T-helper 2 cell treated with Interferon-gamma antibody and Interleukin-4, amounts not matched to agents 5 μg/mL and 100 μg/mL, for 36 hours (primary cell): ENCODE data around the gene CSNK1D.
A peak's percentile ranks its signal among the peaks of the same experiment; 100 is the strongest.

Experiments used
- DNase-seq: peaks from one replicate; pipeline ENCODE4 v3.0.0; 2021; ENCODE audit warnings: low spot score
- H3K27ac Mint-ChIP-seq: one replicate; pipeline ENCODE4 v1.8.0; 2021; ENCODE audit warnings: mild to moderate bottlenecking, mixed read lengths
- H3K27me3 Mint-ChIP-seq: one replicate; pipeline ENCODE4 v1.8.0; 2021; ENCODE audit warnings: low read depth, mixed read lengths
- H3K36me3 Mint-ChIP-seq: one replicate; pipeline ENCODE4 v1.8.0; 2021; ENCODE audit warnings: low read depth, mixed read lengths
- H3K4me1 Mint-ChIP-seq: one replicate; pipeline ENCODE4 v1.8.0; 2021; ENCODE audit warnings: low read depth, mixed read lengths
- H3K4me3 Mint-ChIP-seq: one replicate; pipeline ENCODE4 v1.8.0; 2022; ENCODE audit warnings: mild to moderate bottlenecking, moderate library complexity, mixed read lengths
- H3K9me3 Mint-ChIP-seq: one replicate; pipeline ENCODE4 v1.8.0; 2021; ENCODE audit warnings: mixed read lengths

Gene CSNK1D

DNA sequence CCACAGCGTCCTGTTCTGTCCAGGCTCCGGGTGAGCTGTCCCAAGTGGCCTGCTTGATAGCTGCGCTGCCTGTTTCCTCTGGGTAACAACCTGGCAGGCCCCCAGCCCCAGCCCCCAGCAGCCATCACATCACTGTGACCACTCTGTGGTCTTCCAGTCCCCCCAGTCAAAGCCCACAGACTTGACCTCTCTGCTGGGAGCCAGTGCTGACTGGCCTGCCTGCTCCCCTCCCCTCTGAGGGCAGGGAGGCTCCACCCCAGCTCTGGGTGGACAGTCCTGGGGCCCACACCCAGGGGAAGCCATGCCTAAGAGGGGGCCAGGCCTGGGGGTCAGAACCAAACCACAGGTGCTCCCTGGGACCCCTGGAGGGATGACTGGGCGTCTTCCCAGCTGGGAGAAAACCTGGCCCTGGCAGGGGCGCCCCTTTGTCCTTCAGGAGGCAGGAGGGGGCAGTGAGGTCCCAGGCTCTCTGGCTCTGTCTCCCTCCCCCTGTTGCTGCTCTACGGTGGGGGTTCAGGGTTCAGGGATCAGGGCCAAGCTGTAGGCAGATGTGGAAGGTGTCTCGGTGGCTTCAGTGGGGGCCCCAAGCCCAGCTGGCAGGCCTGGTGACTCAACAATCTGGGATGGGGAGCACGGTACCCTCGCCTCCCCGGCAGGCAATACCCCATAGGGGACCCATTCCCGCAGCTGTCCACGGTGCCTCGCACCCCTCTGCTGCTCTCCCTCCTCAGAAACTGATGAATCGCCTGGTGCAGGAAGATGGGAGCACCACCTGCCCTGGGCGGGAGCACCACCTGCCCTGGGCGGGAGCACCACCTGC, 46.5 kb downstream of the CSNK1D start:
- no peaks in the 10 kb centered on the region for H3K9me3 Mint-ChIP-seq
- H3K4me3 Mint-ChIP-seq, result peak overlapping the region; percentile 39

GRCh38 chr17:82226146-82226808, 47.2 kb downstream of the CSNK1D start:
- H3K4me3 Mint-ChIP-seq, result no peak overlapping the region
- H3K9me3 Mint-ChIP-seq, result no peaks in the 10 kb centered on the region
- peaks cover 5% of the 10 kb centered on the region for H3K4me1 Mint-ChIP-seq
- H3K27me3 Mint-ChIP-seq, result no peaks in the 10 kb centered on the region
- DNase-seq, result no peak
- peaks cover 5% of the 10 kb centered on the region for H3K36me3 Mint-ChIP-seq
- H3K27ac Mint-ChIP-seq, result no peak overlapping the region

More for the DNA sequence above, 46.5 kb downstream of the CSNK1D start:
- DNase-seq, result no peak
- H3K4me1 Mint-ChIP-seq, result peaks cover 5% of the 10 kb centered on the region
- peaks cover 5% of the 10 kb centered on the region for H3K36me3 Mint-ChIP-seq
- H3K27ac Mint-ChIP-seq, result peak overlapping the region; percentile 27
- H3K27me3 Mint-ChIP-seq, result no peaks in the 10 kb centered on the region

- H3K9me3 Mint-ChIP-seq, result no peaks in the 10 kb centered on the region
- no peak for DNase-seq
- no peaks in the 10 kb centered on the region for H3K27me3 Mint-ChIP-seq
- H3K4me3 Mint-ChIP-seq, result no peak overlapping the region
- peaks cover 5% of the 10 kb centered on the region for H3K4me1 Mint-ChIP-seq
- no peak overlapping the region for H3K27ac Mint-ChIP-seq
- peaks cover 5% of the 10 kb centered on the region for H3K36me3 Mint-ChIP-seq
Observed at GRCh38 chr17:82225368-82226029, 48.0 kb downstream of the CSNK1D start.

GRCh38 chr17:82224666-82225065, 48.8 kb downstream of the CSNK1D start:
- H3K36me3 Mint-ChIP-seq, result no peaks in the 10 kb centered on the region
- H3K4me1 Mint-ChIP-seq, result peaks cover 5% of the 10 kb centered on the region
- no peaks in the 10 kb centered on the region for H3K27me3 Mint-ChIP-seq
- H3K9me3 Mint-ChIP-seq, result no peaks in the 10 kb centered on the region
- H3K4me3 Mint-ChIP-seq, result no peak overlapping the region
- no peak overlapping the region for H3K27ac Mint-ChIP-seq
- DNase-seq, result no peak

- Mint-ChIP-seq H3K27me3 (no peaks in the 10 kb centered on the region), H3K4me3 (no peak overlapping the region), H3K9me3 (no peaks in the 10 kb centered on the region), H3K4me1 (peaks cover 5% of the 10 kb centered on the region), H3K36me3 (no peaks in the 10 kb centered on the region), H3K27ac (no peak overlapping the region)
- no peak for DNase-seq
Observed at GRCh38 chr17:82223517-82223916, 50.0 kb downstream of the CSNK1D start.

GRCh38 chr17:82222816-82223215, 50.7 kb downstream of the CSNK1D start:
- no peak for DNase-seq
- Mint-ChIP-seq H3K27me3 (no peaks in the 10 kb centered on the region), H3K4me3 (no peak overlapping the region), H3K36me3 (no peaks in the 10 kb centered on the region), H3K9me3 (no peaks in the 10 kb centered on the region), H3K27ac (no peak overlapping the region), H3K4me1 (peaks cover 5% of the 10 kb centered on the region)

DNA sequence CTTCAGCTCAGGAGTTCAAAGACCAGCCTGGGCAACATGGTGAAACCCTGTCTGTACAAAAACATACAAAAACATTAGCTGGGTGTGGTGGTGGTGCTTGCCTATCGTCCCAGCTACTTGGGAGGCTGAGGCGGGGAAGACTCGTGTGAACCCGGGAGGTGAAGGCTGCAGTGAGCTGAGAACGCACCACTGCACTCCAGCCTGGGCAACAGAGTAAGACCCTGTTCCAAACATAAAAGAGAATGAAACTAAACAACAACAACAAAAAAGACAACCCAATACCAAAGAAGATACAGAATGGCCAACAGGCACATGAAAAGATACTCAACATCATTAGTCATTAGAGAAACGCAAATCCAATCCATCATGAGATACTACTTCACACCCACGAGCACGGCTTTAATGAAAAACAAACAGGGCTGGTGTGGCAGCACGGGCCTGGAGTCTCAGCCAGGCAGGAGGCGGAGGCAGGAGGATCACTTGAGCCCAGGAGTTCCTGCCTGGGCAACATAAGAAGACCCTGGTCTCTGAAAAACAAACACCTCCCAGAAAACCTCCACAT, 52.1 kb downstream of the CSNK1D start:
- no peaks in the 10 kb centered on the region for H3K9me3 Mint-ChIP-seq
- no peak for DNase-seq
- no peak overlapping the region for H3K27ac Mint-ChIP-seq
- peaks cover 5% of the 10 kb centered on the region for H3K4me1 Mint-ChIP-seq
- no peak overlapping the region for H3K4me3 Mint-ChIP-seq
- no peaks in the 10 kb centered on the region for H3K36me3 Mint-ChIP-seq
- no peaks in the 10 kb centered on the region for H3K27me3 Mint-ChIP-seq

GRCh38 chr17:82219753-82220709, 53.5 kb downstream of the CSNK1D start:
- H3K4me1 Mint-ChIP-seq, result peaks cover 12% of the 10 kb centered on the region
- no peak overlapping the region for H3K4me3 Mint-ChIP-seq
- no peaks in the 10 kb centered on the region for H3K36me3 Mint-ChIP-seq
- no peaks in the 10 kb centered on the region for H3K9me3 Mint-ChIP-seq
- H3K27ac Mint-ChIP-seq, result no peak overlapping the region
- no peaks in the 10 kb centered on the region for H3K27me3 Mint-ChIP-seq
- DNase-seq, result no peak

GRCh38 chr17:82219083-82219482, 54.4 kb downstream of the CSNK1D start:
- H3K27me3 Mint-ChIP-seq, result no peaks in the 10 kb centered on the region
- DNase-seq, result no peak
- no peaks in the 10 kb centered on the region for H3K36me3 Mint-ChIP-seq
- peaks cover 14% of the 10 kb centered on the region for H3K4me1 Mint-ChIP-seq
- H3K4me3 Mint-ChIP-seq, result no peak overlapping the region
- no peak overlapping the region for H3K27ac Mint-ChIP-seq
- H3K9me3 Mint-ChIP-seq, result no peaks in the 10 kb centered on the region

DNA sequence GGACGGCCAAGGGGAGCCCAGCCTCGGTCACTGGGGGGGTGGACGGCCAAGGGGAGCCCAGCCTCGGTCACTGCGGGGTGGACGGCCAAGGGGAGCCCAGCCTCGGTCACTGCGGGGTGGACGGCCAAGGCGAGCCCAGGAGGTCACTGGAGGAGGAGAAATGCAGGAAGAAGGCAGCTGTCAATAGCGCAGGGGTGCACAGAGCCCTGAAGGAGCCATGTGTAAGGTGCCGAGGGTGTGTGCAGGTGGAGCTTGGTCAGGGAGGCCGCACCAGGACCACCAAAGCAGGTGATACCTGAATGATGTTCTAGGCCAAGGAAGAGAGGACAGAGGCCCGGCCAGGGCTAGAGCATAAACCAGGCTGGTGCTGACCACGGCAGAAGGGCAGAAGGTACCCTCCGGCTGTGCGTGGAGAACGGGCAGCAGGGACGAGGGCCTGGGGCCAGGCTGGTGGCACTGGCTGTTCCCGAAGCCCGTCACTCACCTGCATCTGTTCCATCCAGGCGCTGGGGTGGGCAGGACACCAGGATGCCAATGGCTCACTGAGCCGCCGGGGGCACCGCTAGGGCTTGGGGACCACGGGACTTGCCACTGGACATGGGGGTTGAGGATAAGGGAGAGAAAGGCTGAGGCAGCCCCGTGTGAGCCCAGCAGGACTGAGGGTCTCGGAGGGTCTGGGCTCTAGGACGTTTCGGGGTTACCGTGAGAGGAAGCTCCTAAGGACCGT, 55.0 kb downstream of the CSNK1D start:
- peaks cover 16% of the 10 kb centered on the region for H3K4me1 Mint-ChIP-seq
- DNase-seq, result no peak
- H3K9me3 Mint-ChIP-seq, result no peaks in the 10 kb centered on the region
- H3K36me3 Mint-ChIP-seq, result no peaks in the 10 kb centered on the region
- no peak overlapping the region for H3K4me3 Mint-ChIP-seq
- no peak overlapping the region for H3K27ac Mint-ChIP-seq
- H3K27me3 Mint-ChIP-seq, result no peaks in the 10 kb centered on the region

DNA sequence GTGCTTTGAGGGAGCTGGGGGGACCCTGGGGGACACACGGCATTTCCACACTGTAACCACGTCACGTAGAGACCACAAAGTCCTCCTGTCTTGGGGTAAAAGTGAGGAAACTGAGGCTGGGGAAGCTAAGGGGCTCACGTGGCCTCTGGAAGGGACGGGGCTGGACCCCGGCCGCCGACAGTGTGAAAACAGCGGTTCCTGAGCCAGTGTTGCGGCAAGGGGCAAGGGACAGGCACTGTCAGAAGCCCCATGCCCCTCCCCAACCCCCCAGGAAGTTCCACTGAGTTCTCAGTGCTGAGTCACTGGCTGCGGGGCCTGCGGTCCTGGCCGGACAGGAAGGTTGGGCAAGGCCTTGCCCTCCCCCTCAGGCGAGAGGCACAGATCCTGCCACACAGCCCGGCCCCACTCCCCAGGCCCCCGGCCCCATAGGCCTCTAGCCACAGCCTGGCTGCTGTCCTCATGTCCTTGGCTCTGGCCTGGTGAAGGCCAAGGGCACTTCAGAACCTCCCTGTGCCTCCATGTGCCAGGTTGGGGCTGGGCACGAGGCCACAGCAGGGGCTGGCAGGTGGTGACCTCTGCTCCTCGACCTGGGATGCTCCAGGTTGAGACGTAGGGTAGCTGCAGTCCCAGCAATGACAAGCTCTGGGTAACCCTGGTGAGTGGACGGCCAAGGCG, 55.8 kb downstream of the CSNK1D start:
- Mint-ChIP-seq H3K36me3 (no peaks in the 10 kb centered on the region), H3K27ac (no peak overlapping the region), H3K4me3 (no peak overlapping the region), H3K27me3 (no peaks in the 10 kb centered on the region), H3K9me3 (no peaks in the 10 kb centered on the region), H3K4me1 (peaks cover 16% of the 10 kb centered on the region)
- no peak for DNase-seq

DNA sequence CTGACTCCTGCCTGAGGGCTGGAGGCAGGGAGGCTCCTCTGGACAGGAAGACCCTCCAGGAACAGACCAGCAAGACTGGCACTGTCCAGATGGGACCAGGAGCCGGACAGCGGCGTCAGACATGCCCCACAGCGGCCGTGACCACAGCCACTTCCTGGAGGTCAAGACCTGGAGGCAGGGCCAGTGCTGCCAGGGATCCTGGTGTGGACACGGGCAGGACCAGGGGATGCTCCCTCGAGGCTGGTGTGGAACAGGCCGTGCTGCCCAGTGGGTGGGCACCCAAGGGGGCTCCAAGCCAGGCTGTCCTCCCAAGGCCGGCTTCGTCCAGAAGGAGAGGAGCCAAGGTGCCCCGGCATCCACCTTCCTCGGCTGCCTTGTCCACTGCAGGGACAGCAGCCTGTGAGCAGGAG, 56.4 kb downstream of the CSNK1D start:
- no peak for DNase-seq
- H3K27me3 Mint-ChIP-seq, result no peaks in the 10 kb centered on the region
- no peaks in the 10 kb centered on the region for H3K9me3 Mint-ChIP-seq
- H3K4me3 Mint-ChIP-seq, result no peak overlapping the region
- H3K27ac Mint-ChIP-seq, result no peak overlapping the region
- H3K4me1 Mint-ChIP-seq, result peaks cover 16% of the 10 kb centered on the region
- no peaks in the 10 kb centered on the region for H3K36me3 Mint-ChIP-seq
